LNCaP clone FGC (cell line): ENCODE measurements around the gene PYDC1.

Experiments
- DNase-seq: peaks from one replicate; pipeline ENCODE4 v3.0.0-alpha.2; 2011; ENCODE audit warnings: low read depth
- H3K4me3 ChIP-seq: 2 replicates; pipeline ENCODE4 v1.5.1; 2011; ENCODE audit warnings: mild to moderate bottlenecking, low read depth, low read length, control low read depth
- TF ChIP-seq, protein P1 (sequence below): IDR thresholded peaks from 2 replicates; pipeline ENCODE4 v1.5.1; 2012; ENCODE audit warnings: mild to moderate bottlenecking; ENCODE audit not compliant: control insufficient read depth, insufficient read depth; ENCODE audit errors: extremely low read depth

Gene PYDC1

DNA sequence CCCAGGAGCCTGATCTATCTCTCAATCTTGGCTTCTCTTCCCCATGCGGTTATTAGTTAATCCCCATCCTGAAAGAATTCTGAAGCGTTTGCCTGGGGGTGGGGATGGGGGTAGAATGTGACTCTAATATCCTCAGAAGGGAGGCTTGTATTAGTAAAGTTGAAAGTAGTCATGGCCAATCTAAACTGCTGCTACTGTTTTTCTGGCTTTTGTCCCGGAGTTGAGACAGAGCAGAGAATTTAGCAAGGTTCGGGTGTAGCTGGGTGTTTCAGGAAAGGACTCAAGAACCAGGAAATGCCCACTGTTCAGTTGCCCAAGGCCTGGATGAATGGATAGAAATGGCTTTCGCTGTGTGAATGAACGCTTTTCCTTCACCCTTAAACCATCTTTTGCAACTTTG, 25.3 kb upstream of the PYDC1 start:
- H3K4me3 ChIP-seq, result no peak overlapping the region
- TF ChIP-seq, protein P1, sequence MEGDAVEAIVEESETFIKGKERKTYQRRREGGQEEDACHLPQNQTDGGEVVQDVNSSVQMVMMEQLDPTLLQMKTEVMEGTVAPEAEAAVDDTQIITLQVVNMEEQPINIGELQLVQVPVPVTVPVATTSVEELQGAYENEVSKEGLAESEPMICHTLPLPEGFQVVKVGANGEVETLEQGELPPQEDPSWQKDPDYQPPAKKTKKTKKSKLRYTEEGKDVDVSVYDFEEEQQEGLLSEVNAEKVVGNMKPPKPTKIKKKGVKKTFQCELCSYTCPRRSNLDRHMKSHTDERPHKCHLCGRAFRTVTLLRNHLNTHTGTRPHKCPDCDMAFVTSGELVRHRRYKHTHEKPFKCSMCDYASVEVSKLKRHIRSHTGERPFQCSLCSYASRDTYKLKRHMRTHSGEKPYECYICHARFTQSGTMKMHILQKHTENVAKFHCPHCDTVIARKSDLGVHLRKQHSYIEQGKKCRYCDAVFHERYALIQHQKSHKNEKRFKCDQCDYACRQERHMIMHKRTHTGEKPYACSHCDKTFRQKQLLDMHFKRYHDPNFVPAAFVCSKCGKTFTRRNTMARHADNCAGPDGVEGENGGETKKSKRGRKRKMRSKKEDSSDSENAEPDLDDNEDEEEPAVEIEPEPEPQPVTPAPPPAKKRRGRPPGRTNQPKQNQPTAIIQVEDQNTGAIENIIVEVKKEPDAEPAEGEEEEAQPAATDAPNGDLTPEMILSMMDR, result no peak
- no peak for DNase-seq

DNA sequence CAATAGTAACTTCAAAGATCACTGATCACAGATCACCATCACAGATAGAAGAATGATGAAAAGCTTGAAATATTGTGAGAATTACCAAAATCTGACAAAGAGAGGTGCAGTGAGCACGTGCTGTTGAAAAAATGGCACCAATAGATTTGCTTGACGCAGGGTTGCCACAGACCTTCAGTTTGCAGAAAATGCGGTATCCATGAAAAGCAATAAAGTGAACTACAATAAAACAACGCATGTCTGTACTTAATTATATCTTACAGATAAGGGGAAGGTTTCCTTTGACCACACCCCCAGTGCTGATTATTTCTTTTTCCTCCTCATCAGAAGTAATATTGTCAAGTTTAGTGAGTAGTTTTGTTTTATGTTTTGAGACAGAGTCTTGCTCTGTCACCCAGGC, 21.1 kb upstream of the PYDC1 start:
- no peak for DNase-seq
- TF ChIP-seq, protein P1, result no peak

DNA sequence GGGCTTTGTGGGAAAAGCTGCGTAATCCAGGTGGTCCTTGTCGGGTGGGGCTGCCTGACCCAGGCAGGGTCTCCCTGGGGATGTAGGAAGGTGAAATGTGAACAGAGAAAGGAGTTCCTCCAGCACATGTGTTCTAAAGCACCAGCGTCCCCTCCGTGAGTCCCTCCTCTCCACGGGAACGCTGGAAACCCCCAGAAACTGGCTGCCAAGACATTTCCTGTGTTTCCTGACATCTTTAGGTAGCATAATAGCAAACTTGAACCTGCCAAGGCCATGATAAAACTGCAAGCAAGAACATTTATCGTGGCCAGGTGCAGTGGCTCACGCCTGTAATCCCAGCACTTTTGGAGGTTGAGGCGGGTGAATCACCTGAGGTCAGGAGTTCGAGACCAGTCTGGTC, 12.6 kb upstream of the PYDC1 start:
- no peak overlapping the region for H3K4me3 ChIP-seq
- DNase-seq, result no peak
- TF ChIP-seq, protein P1, result no peak

More for the DNA sequence above, 21.1 kb upstream of the PYDC1 start:
- no peak overlapping the region for H3K4me3 ChIP-seq

DNA sequence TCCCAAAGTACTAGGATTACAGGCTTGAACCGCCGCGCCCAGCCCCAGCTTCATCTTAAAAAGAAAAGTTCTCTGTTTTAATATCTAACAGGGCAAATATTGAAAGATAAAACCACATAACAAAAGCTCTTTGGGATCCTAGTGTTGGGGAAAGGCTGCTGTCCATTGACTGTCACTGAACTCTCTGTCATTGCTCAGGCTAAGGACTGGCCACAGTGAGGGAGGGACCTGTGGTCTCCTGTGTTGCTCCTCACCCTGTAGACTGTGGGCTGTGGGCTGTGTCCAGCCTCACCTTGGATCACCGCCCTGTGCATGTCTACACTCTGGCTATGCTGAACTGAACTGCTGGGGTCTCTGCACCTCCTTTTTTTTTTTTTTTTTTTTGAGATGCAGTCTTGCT, 11.3 kb upstream of the PYDC1 start:
- no peak overlapping the region for H3K4me3 ChIP-seq
- TF ChIP-seq, protein P1, result no peak
- no peak for DNase-seq

DNA sequence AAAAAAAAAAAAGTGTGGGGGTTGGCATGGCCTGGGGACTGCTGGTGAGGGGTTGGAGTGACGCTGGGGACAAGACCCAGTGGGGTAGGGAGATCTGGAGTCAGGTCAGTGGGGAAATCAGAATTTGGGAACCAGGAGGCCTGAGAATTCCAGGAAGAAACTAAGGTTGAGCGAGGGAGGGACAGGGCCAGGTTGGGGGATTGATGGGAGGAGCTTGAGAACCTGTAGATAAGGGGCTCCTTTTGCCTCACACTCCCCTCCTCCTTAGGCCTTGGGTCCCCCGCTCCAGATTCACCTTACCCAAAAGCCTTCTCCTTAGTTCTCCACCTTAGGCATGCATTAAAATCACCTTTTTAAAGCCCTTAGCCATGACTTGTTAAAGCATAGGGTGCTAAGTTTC, 8.3 kb upstream of the PYDC1 start:
- DNase-seq, result no peak
- TF ChIP-seq, protein P1, result no peak
- H3K4me3 ChIP-seq, result no peak overlapping the region

DNA sequence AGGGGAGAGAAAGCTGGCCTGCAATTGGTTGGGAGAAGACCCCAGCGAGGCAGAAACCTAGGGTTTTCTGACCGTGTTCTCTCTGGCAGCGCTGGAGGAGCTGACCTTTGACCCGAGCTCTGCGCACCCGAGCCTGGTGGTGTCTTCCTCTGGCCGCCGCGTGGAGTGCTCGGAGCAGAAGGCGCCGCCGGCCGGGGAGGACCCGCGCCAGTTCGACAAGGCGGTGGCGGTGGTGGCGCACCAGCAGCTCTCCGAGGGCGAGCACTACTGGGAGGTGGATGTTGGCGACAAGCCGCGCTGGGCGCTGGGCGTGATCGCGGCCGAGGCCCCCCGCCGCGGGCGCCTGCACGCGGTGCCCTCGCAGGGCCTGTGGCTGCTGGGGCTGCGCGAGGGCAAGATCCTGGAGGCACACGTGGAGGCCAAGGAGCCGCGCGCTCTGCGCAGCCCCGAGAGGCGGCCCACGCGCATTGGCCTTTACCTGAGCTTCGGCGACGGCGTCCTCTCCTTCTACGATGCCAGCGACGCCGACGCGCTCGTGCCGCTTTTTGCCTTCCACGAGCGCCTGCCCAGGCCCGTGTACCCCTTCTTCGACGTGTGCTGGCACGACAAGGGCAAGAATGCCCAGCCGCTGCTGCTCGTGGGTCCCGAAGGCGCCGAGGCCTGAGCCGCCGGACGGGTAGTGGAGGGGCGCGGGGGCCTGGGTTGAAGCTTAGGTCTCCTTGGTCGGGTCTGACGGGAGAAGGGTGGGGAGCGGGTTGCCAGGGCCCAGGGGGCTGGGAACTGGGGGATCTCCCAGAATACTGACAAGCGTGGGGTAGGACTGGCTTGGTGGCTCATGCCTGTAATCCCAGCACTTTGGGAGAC, 7.4 kb upstream of the PYDC1 start:
- TF ChIP-seq, protein P1, result no peak
- no peak for DNase-seq
- H3K4me3 ChIP-seq, result no peak overlapping the region

DNA sequence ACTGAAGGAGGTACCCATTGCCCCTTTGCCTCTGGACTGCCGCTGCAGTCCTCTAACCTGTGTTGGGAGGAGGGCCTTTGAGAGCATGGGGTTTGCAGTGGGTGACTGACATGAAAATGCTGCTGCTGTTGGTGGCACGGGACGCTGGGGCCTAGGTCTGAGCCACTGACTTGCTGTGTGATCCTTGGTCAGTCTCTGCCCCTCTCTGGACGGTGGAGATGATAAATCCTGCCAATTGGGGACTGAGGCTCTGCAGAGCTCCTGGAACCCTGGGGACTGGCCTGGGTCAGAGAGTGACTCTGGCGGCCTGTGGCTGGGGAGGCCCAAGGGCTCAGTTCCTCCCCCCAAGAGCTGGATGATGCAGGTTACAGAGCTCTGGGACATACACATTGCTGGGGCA, 6.1 kb upstream of the PYDC1 start:
- no peak overlapping the region for H3K4me3 ChIP-seq
- TF ChIP-seq, protein P1, result no peak
- no peak for DNase-seq
